Heart left ventricle (tissue), 13 donors: ENCODE results near the gene KRTAP10-4.

ENCODE experiments used
- POLR2A ChIP-seq, 2 donors: fragments of 450-650 bp; IDR thresholded peaks; one replicate each; pipeline ENCODE4 v1.6.1; 2017; ENCODE audit warnings: antibody characterized with exemption in 2 of 2, mild to moderate bottlenecking in 2 of 2, moderate library complexity in 2 of 2
- TF ChIP-seq, protein P1 (sequence below), 12 donors: fragments of 200-600 bp; sonication (generic) in 4 of 12; IDR thresholded peaks; one replicate each; pipeline versions ENCODE4 v1.5.0 to v1.8.0; 2018 to 2022; ENCODE audit warnings: antibody characterized with exemption in 12 of 12, mild to moderate bottlenecking in 5 of 12
- donor health status: ischemic (EF 13 %, LVEDD 7.1; RV severe dilation, severe dysfunction).
- donor health status: DM: no; HTN: yes; CAD: no.
- donor health status: DM: no; HTN: no; CAD: no.
- donor health status: ischemic (EF 25% LVEDD 6.9; RV normal size, moderate dysfunction).
- donor health status: ischemic (EF 25% LVEDD 5.7; RV mildly dilated, moderate dysfunction).
- donor health status: ischemic (EF 35%, LVEDD 5.7; RV mildly dilated, moderate dysfunction).
- donor health status: nonischemic (EF 11% LVEDD 7.7; RV severe dilation, severe dysfunction).
- donor health status: DM: yes; HTN: yes; CAD: no.
- donor health status: PGD.
- donor health status: ischemic (EF 29% LVEDD 5.4; RV normal size, mild dysfunction).
- donor health status: nonischemic (EF 23%, LVEDD 6.1; RV moderate dilation, normal function).

DNA sequence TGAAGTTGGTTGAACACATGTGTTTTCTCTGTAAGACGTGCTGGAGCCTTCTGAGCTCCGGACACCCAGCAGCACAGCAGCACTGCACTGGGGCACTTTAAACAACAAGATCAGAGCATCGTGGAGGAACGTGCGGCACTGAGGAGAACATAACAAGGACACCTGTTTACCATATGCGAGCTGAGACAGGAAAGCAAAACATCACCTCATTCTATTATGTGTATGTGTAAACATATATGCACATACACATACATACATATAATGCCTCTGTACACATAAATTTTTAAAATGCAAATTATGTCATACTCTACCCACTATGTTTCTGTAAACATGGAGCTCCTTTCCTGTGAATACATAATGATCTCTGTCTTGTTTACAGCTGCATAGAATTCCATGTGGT lies 22.0 kb downstream of the KRTAP10-4 start:
- TF ChIP-seq, protein P1, sequence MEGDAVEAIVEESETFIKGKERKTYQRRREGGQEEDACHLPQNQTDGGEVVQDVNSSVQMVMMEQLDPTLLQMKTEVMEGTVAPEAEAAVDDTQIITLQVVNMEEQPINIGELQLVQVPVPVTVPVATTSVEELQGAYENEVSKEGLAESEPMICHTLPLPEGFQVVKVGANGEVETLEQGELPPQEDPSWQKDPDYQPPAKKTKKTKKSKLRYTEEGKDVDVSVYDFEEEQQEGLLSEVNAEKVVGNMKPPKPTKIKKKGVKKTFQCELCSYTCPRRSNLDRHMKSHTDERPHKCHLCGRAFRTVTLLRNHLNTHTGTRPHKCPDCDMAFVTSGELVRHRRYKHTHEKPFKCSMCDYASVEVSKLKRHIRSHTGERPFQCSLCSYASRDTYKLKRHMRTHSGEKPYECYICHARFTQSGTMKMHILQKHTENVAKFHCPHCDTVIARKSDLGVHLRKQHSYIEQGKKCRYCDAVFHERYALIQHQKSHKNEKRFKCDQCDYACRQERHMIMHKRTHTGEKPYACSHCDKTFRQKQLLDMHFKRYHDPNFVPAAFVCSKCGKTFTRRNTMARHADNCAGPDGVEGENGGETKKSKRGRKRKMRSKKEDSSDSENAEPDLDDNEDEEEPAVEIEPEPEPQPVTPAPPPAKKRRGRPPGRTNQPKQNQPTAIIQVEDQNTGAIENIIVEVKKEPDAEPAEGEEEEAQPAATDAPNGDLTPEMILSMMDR (IDR thresholded peaks at IDR 0.05) = no peak
- no peak for TF ChIP-seq POLR2A (IDR thresholded peaks at IDR 0.05)
